KOPT-K1 (cell line): ENCODE measurements around the gene TDRD1.

Experiments
- H3K27ac ChIP-seq: fragments of 200-600 bp; sonication (generic); 2 replicates; pipeline ENCODE4 v1.5.1; 2016; ENCODE audit warnings: antibody characterized with exemption, mild to moderate bottlenecking, low read depth, low read length; ENCODE audit not compliant: poor library complexity, severe bottlenecking
- H3K36me3 ChIP-seq: fragments of 200-600 bp; sonication (generic); 2 replicates; pipeline ENCODE4 v1.5.1; 2017; ENCODE audit warnings: antibody characterized with exemption, mild to moderate bottlenecking, low read length, moderate library complexity; ENCODE audit not compliant: insufficient read depth
- H3K9me3 ChIP-seq: fragments of 200-600 bp; sonication (generic); 2 replicates; pipeline ENCODE4 v1.5.1; 2017; ENCODE audit warnings: antibody characterized with exemption, low read length, mild to moderate bottlenecking; ENCODE audit not compliant: insufficient read depth, poor library complexity, severe bottlenecking

The TDRD1 gene

GRCh38 chr10:114234132-114234531 lies 55.0 kb downstream of the TDRD1 start:
- no peak overlapping the region for H3K27ac ChIP-seq
- no peaks in the 10 kb centered on the region for H3K36me3 ChIP-seq
- H3K9me3 ChIP-seq: no peaks in the 10 kb centered on the region

GRCh38 chr10:114239117-114239993 lies 60.2 kb downstream of the TDRD1 start, which contains the start of gene VWA2:
VWA2 (plus strand) TSS chr10:114239254; CDS start chr10:114248714, 9,460 bp downstream.
- Histone ChIP-seq H3K27ac (no peak within 1 kb of the TSS), H3K9me3 (no peaks in the 10 kb centered on the region), H3K36me3 (no peaks in the 10 kb centered on the region)

GRCh38 chr10:114239994-114240345 lies 60.8 kb downstream of the TDRD1 start:
- Histone ChIP-seq H3K27ac (no peak overlapping the region), H3K9me3 (no peaks in the 10 kb centered on the region), H3K36me3 (no peaks in the 10 kb centered on the region)

- H3K36me3 ChIP-seq: no peaks in the 10 kb centered on the region
Observed at GRCh38 chr10:114242235-114242634, 63.1 kb downstream of the TDRD1 start.

GRCh38 chr10:114243661-114244060 lies 64.5 kb downstream of the TDRD1 start:
- H3K36me3 ChIP-seq: no peaks in the 10 kb centered on the region
- H3K9me3 ChIP-seq: no peaks in the 10 kb centered on the region
- no peak overlapping the region for H3K27ac ChIP-seq

More at GRCh38 chr10:114242235-114242634, 63.1 kb downstream of the TDRD1 start:
- Histone ChIP-seq H3K27ac (no peak overlapping the region), H3K9me3 (no peaks in the 10 kb centered on the region)

- no peak overlapping the region for H3K27ac ChIP-seq
- H3K9me3 ChIP-seq: no peaks in the 10 kb centered on the region
- H3K36me3 ChIP-seq: no peaks in the 10 kb centered on the region
Observed at GRCh38 chr10:114244126-114244525, 65.0 kb downstream of the TDRD1 start.

- H3K36me3 ChIP-seq: no peaks in the 10 kb centered on the region
- H3K27ac ChIP-seq: no peak overlapping the region
- H3K9me3 ChIP-seq: no peaks in the 10 kb centered on the region
Observed at GRCh38 chr10:114245121-114245791, 66.1 kb downstream of the TDRD1 start.

GRCh38 chr10:114246679-114247305 lies 67.6 kb downstream of the TDRD1 start:
- H3K36me3 ChIP-seq: no peaks in the 10 kb centered on the region
- H3K9me3 ChIP-seq: no peaks in the 10 kb centered on the region
- H3K27ac ChIP-seq: no peak overlapping the region

- H3K27ac ChIP-seq: no peak overlapping the region
- H3K36me3 ChIP-seq: no peaks in the 10 kb centered on the region
- no peaks in the 10 kb centered on the region for H3K9me3 ChIP-seq
Observed at GRCh38 chr10:114250236-114250635, 71.1 kb downstream of the TDRD1 start.

GRCh38 chr10:114250716-114251115 lies 71.6 kb downstream of the TDRD1 start:
- H3K9me3 ChIP-seq: no peaks in the 10 kb centered on the region
- no peaks in the 10 kb centered on the region for H3K36me3 ChIP-seq
- H3K27ac ChIP-seq: no peak overlapping the region

- no peaks in the 10 kb centered on the region for H3K9me3 ChIP-seq
- no peaks in the 10 kb centered on the region for H3K36me3 ChIP-seq
- H3K27ac ChIP-seq: no peak overlapping the region
Observed at GRCh38 chr10:114252092-114252491, 72.9 kb downstream of the TDRD1 start.

GRCh38 chr10:114252883-114253282 lies 73.7 kb downstream of the TDRD1 start:
- no peaks in the 10 kb centered on the region for H3K36me3 ChIP-seq
- no peaks in the 10 kb centered on the region for H3K9me3 ChIP-seq
- H3K27ac ChIP-seq: no peak overlapping the region

- no peaks in the 10 kb centered on the region for H3K36me3 ChIP-seq
- no peak overlapping the region for H3K27ac ChIP-seq
- no peaks in the 10 kb centered on the region for H3K9me3 ChIP-seq
Observed at GRCh38 chr10:114255227-114255626, 76.1 kb downstream of the TDRD1 start.

- H3K27ac ChIP-seq: no peak overlapping the region
- H3K9me3 ChIP-seq: no peaks in the 10 kb centered on the region
- H3K36me3 ChIP-seq: no peaks in the 10 kb centered on the region
Observed at GRCh38 chr10:114256008-114256765, 77.0 kb downstream of the TDRD1 start.

- Histone ChIP-seq H3K9me3 (no peaks in the 10 kb centered on the region), H3K36me3 (no peaks in the 10 kb centered on the region), H3K27ac (no peak overlapping the region)
Observed at GRCh38 chr10:114256822-114257221, 77.7 kb downstream of the TDRD1 start.
